Activated naive CD8-positive, alpha-beta T cell treated with anti-CD3 and anti-CD28 coated beads, Interleukin-2, amount 50 U/mL, for 24 hours (primary cell): Measurements from ENCODE around the gene TET2.
"Not testable (repeated sequence)": the region's sequence is repeated elsewhere in the genome, so short reads cannot be mapped to it uniquely, and the experiment has no call there.

Source experiments
- ATAC-seq: fragments of 150-1000 bp; cut with Tn5 transposase; one replicate; pipeline ENCODE4 v1.10.0; 2021
- DNase-seq: peaks from one replicate; pipeline ENCODE4 v3.0.0; 2021
- H3K27ac Mint-ChIP-seq: one replicate; pipeline ENCODE4 v1.8.0; 2021; ENCODE audit warnings: mild to moderate bottlenecking, mixed read lengths
- H3K27me3 Mint-ChIP-seq: one replicate; pipeline ENCODE4 v1.8.0; 2021; ENCODE audit warnings: mixed read lengths
- H3K36me3 Mint-ChIP-seq: one replicate; pipeline ENCODE4 v1.8.0; 2021; ENCODE audit warnings: low read depth, mixed read lengths
- H3K4me1 Mint-ChIP-seq: one replicate; pipeline ENCODE4 v1.8.0; 2021; ENCODE audit warnings: mixed read lengths
- H3K4me3 Mint-ChIP-seq: one replicate; pipeline ENCODE4 v1.8.0; 2021; ENCODE audit warnings: mild to moderate bottlenecking, moderate library complexity, mixed read lengths
- H3K9me3 Mint-ChIP-seq: one replicate; pipeline ENCODE4 v1.8.0; 2021; ENCODE audit warnings: mixed read lengths

TET2 gene

DNA sequence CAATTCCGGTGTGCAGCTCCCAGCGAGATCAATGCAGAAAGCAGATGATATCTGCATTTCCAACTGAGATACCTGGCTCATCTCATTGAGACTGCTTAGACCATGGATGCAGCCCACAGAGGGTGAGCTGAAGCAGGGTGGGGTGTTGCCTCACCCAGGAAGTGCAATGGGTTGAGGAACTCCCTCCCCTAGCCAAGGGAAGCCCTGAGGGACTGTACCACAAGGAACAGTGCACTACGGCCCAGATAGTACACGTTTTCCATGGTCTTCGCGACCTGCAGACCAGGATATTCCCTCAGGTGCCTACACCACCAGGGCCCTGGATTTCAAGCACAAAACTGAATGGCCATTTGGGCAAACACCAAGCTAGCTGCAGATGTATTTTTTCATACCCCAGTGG lies 150.0 kb downstream of the TET2 start:
- Mint-ChIP-seq H3K9me3 (peaks cover 35% of the 10 kb centered on the region), H3K4me1 (no peaks in the 10 kb centered on the region), H3K36me3 (peaks cover 21% of the 10 kb centered on the region), H3K4me3 (no peak overlapping the region), H3K27ac (no peak overlapping the region), H3K27me3 (peaks cover 2% of the 10 kb centered on the region)
- no peak for ATAC-seq
- DNase-seq: no peak

GRCh38 chr4:105299027-105299426 lies 152.4 kb downstream of the TET2 start:
- ATAC-seq: not testable (repeated sequence)

DNA sequence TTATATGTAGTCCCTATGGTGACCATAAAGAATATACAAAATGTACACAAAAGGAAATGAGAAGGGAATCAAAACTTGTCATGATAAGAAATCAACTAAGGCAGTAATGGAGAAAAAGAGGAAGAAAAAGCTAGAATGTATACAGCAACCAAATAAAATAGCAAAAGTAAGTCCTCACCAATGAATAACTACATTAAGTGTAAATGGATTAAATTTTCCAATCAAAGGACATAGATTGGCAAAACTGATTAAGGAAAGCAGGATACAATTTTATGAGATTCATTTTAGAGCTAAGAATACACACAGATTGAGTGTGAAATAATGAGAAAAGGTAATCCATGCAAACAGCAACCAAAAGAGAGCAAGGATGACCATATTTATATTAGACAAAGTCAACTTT lies 157.4 kb downstream of the TET2 start:
- Mint-ChIP-seq H3K27ac (peak overlapping the region; percentile 49), H3K36me3 (peaks cover 31% of the 10 kb centered on the region), H3K4me3 (no peak overlapping the region), H3K4me1 (peaks cover 28% of the 10 kb centered on the region), H3K27me3 (no peaks in the 10 kb centered on the region), H3K9me3 (peaks cover 56% of the 10 kb centered on the region)
- DNase-seq: no peak
- no peak for ATAC-seq

More at GRCh38 chr4:105299027-105299426, 152.4 kb downstream of the TET2 start:
- not testable (repeated sequence) for H3K27ac Mint-ChIP-seq, H3K27me3 Mint-ChIP-seq, H3K4me1 Mint-ChIP-seq, DNase-seq, H3K4me3 Mint-ChIP-seq
- peaks cover 51% of the 10 kb centered on the region for H3K9me3 Mint-ChIP-seq
- peaks cover 31% of the 10 kb centered on the region for H3K36me3 Mint-ChIP-seq

DNA sequence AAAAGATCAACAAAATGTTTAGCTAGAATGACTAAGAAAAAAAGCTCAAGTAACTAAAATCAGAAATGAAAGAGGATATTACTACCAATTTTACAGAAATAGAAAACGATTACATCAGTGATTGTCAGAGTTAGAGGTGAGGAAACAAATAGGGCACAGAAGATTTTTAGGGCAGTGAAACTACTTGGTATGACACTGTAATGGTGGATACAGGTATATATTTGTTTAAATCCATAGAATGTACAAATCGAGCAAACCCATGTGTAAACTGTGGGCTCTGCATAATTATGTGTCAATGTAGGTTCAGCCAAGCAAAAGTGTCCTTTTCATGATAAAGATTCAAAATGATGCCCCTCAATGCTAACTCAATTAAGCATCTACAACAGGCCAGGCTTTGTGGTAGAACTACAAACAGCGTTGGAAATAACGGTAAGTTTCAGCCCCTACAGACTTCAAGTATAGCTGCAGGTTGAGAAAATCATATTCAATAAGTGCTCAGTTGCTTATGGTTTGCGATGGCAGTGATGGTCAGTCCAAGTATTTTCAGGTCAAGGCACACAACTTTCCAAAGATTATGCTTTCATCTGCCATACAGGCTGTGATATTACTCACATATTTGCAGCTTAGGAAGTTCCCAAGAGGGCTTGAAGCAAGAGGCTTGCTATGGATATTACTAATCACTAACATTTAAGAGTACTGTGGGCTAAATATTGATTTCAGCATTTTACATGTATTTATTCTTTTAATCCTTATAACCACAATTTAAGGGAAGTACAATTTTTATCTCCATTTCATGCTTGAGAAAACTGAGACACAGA lies 158.6 kb downstream of the TET2 start:
- no peaks in the 10 kb centered on the region for H3K27me3 Mint-ChIP-seq
- H3K4me3 Mint-ChIP-seq: peak overlapping the region; percentile 47
- H3K4me1 Mint-ChIP-seq: peaks cover 28% of the 10 kb centered on the region
- DNase-seq: no peak
- peak overlapping the region; percentile 93 for H3K27ac Mint-ChIP-seq
- peaks cover 51% of the 10 kb centered on the region for H3K9me3 Mint-ChIP-seq
- peak; percentile 16 for ATAC-seq
- H3K36me3 Mint-ChIP-seq: peaks cover 24% of the 10 kb centered on the region

GRCh38 chr4:105306158-105306781 lies 159.6 kb downstream of the TET2 start:
- H3K4me3 Mint-ChIP-seq: peak overlapping the region; percentile 47
- ATAC-seq: peak; percentile 93
- peak overlapping the region; percentile 93 for H3K27ac Mint-ChIP-seq
- H3K4me1 Mint-ChIP-seq: peaks cover 28% of the 10 kb centered on the region
- H3K36me3 Mint-ChIP-seq: peaks cover 24% of the 10 kb centered on the region
- no peaks in the 10 kb centered on the region for H3K27me3 Mint-ChIP-seq
- peaks cover 53% of the 10 kb centered on the region for H3K9me3 Mint-ChIP-seq
- DNase-seq: peak; percentile 59

- H3K9me3 Mint-ChIP-seq: peaks cover 54% of the 10 kb centered on the region
- H3K36me3 Mint-ChIP-seq: peaks cover 28% of the 10 kb centered on the region
- DNase-seq (no peak), ATAC-seq (no peak)
- H3K4me1 Mint-ChIP-seq: peaks cover 28% of the 10 kb centered on the region
- peak overlapping the region; percentile 93 for H3K27ac Mint-ChIP-seq
- no peaks in the 10 kb centered on the region for H3K27me3 Mint-ChIP-seq
- peak overlapping the region; percentile 39 for H3K4me3 Mint-ChIP-seq
Measured at GRCh38 chr4:105306820-105307219, 160.1 kb downstream of the TET2 start.

GRCh38 chr4:105318486-105318885 lies 171.8 kb downstream of the TET2 start:
- Mint-ChIP-seq H3K27ac (no peak overlapping the region), H3K36me3 (peaks cover 4% of the 10 kb centered on the region), H3K9me3 (peaks cover 16% of the 10 kb centered on the region), H3K4me3 (no peak overlapping the region), H3K27me3 (no peaks in the 10 kb centered on the region), H3K4me1 (no peaks in the 10 kb centered on the region)
- DNase-seq (no peak), ATAC-seq (no peak)

- Mint-ChIP-seq H3K36me3 (peaks cover 2% of the 10 kb centered on the region), H3K27me3 (no peaks in the 10 kb centered on the region), H3K9me3 (no peaks in the 10 kb centered on the region), H3K4me1 (peaks cover 16% of the 10 kb centered on the region), H3K4me3 (no peak overlapping the region), H3K27ac (no peak overlapping the region)
- ATAC-seq: peak; percentile 59
- DNase-seq: no peak
Measured at GRCh38 chr4:105327222-105327621, 180.5 kb downstream of the TET2 start.

GRCh38 chr4:105327956-105328355 lies 181.3 kb downstream of the TET2 start:
- H3K36me3 Mint-ChIP-seq: peaks cover 2% of the 10 kb centered on the region
- no peak overlapping the region for H3K27ac Mint-ChIP-seq
- no peaks in the 10 kb centered on the region for H3K9me3 Mint-ChIP-seq
- H3K4me1 Mint-ChIP-seq: peaks cover 16% of the 10 kb centered on the region
- no peaks in the 10 kb centered on the region for H3K27me3 Mint-ChIP-seq
- no peak overlapping the region for H3K4me3 Mint-ChIP-seq
- DNase-seq: no peak
- ATAC-seq: no peak

- Mint-ChIP-seq H3K4me1 (peaks cover 16% of the 10 kb centered on the region), H3K27ac (no peak overlapping the region), H3K36me3 (no peaks in the 10 kb centered on the region), H3K9me3 (no peaks in the 10 kb centered on the region), H3K27me3 (no peaks in the 10 kb centered on the region), H3K4me3 (no peak overlapping the region)
- ATAC-seq (peak; percentile 24), DNase-seq (no peak)
Measured at GRCh38 chr4:105329081-105329480, 182.4 kb downstream of the TET2 start.
